T47D (cell line): ENCODE results near the gene JAG2.

Experiments
- DNase-seq, 2 experiments: peaks; one replicate each; pipeline versions ENCODE4 v3.0.0 to v3.0.0-alpha.2; 2011 to 2012; ENCODE audit warnings: low read depth in 1 of 2, low spot score in 1 of 2
- JUND ChIP-seq: IDR thresholded peaks from 2 replicates; pipeline ENCODE4 v1.6.1; 2012; ENCODE audit warnings: low read depth
- in situ Hi-C: cut with HindIII; loops from 2 replicates; pipeline ENCODE4 v1.10.0; 2016; ENCODE audit warnings: low sequenced_read_pairs, low pct_unique_long_range_greater_than_20kb

The JAG2 gene

GRCh38 chr14:105162669-105162979, 6.0 kb downstream of the JAG2 start:
- in situ Hi-C loops = no loop called here
- no peak for TF ChIP-seq JUND
- no peak for DNase-seq

- DNase-seq = no peak
- no peak for TF ChIP-seq JUND
- in situ Hi-C loops = no loop called here
These were observed 6.5 kb downstream of the JAG2 start for GRCh38 chr14:105161964-105162668.

- DNase-seq = peak in 1 of 2 experiments; percentile 47
- no peak for TF ChIP-seq JUND
- in situ Hi-C loops = no loop called here
These were observed 7.3 kb downstream of the JAG2 start for GRCh38 chr14:105161309-105161708.

- no peak for DNase-seq
- no peak for TF ChIP-seq JUND
- in situ Hi-C loops = no loop called here
These were observed 7.8 kb downstream of the JAG2 start for GRCh38 chr14:105160776-105161175.

- DNase-seq = no peak
- TF ChIP-seq JUND = no peak
- in situ Hi-C loops = no loop called here
These were observed 9.2 kb downstream of the JAG2 start for GRCh38 chr14:105159344-105159743.

- in situ Hi-C loops = no loop called here
- TF ChIP-seq JUND = no peak
- DNase-seq = no peak
These were observed 9.8 kb downstream of the JAG2 start for GRCh38 chr14:105158794-105159193.

GRCh38 chr14:105157872-105158271, 10.7 kb downstream of the JAG2 start:
- DNase-seq = no peak
- in situ Hi-C loops = no loop called here
- TF ChIP-seq JUND = no peak

- no peak for DNase-seq
- no peak for TF ChIP-seq JUND
- in situ Hi-C loops = no loop called here
These were observed 11.9 kb downstream of the JAG2 start for GRCh38 chr14:105156414-105157375.

- no peak for TF ChIP-seq JUND
- in situ Hi-C loops = no loop called here
- DNase-seq = no peak
These were observed 12.7 kb downstream of the JAG2 start for GRCh38 chr14:105155681-105156413.

GRCh38 chr14:105155071-105155651, 13.4 kb downstream of the JAG2 start:
- in situ Hi-C loops = no loop called here
- TF ChIP-seq JUND = no peak
- no peak for DNase-seq

GRCh38 chr14:105154476-105154871, 14.1 kb downstream of the JAG2 start:
- no peak for DNase-seq
- no peak for TF ChIP-seq JUND
- in situ Hi-C loops = no loop called here

- DNase-seq = no peak
- TF ChIP-seq JUND = no peak
- in situ Hi-C loops = no loop called here
These were observed 14.7 kb downstream of the JAG2 start for GRCh38 chr14:105153739-105154475.
